HL-60 (cell line): ENCODE data around the gene COPE.

Experiments used
- DNase-seq, 2 experiments: peaks; one replicate each; pipeline ENCODE4 v3.0.0-alpha.2; 2010 to 2020; ENCODE audit warnings: low read depth in 1 of 2, low spot score in 1 of 2
- H3K27ac ChIP-seq: fragments of 250-450 bp; sonication (Bioruptor Pico); replicated peaks from 2 replicates; pipeline ENCODE4 v1.5.1; 2020; ENCODE audit warnings: mild to moderate bottlenecking, moderate library complexity
- H3K27me3 ChIP-seq: fragments of 250-450 bp; sonication (Bioruptor Pico); 2 replicates; pipeline ENCODE4 v1.5.1; 2021; ENCODE audit warnings: mild to moderate bottlenecking, moderate library complexity; ENCODE audit not compliant: insufficient read depth, poor library complexity, severe bottlenecking
- H3K4me3 ChIP-seq: replicated peaks from 2 replicates; pipeline ENCODE4 v1.5.1; 2011; ENCODE audit warnings: mild to moderate bottlenecking, control low read depth, low read length; ENCODE audit not compliant: insufficient read depth
- CTCF ChIP-seq: IDR thresholded peaks from one replicate; pipeline ENCODE4 v1.5.1; 2011; ENCODE audit warnings: low read length, control low read depth, inconsistent platforms; ENCODE audit not compliant: insufficient read depth
- GABPA ChIP-seq: IDR thresholded peaks from 2 replicates; pipeline ENCODE4 v1.6.1; 2012; ENCODE audit warnings: low read depth
- POLR2AphosphoS5 ChIP-seq: IDR thresholded peaks from 2 replicates; pipeline ENCODE4 v1.6.1; 2012; ENCODE audit warnings: low read depth
- REST ChIP-seq: IDR thresholded peaks from 2 replicates; pipeline ENCODE4 v1.6.1; 2012; ENCODE audit warnings: low read depth; ENCODE audit not compliant: insufficient replicate concordance
- SPI1 ChIP-seq: IDR thresholded peaks from 2 replicates; pipeline ENCODE4 v1.6.1; 2012; ENCODE audit warnings: low read depth, mild to moderate bottlenecking, borderline replicate concordance

COPE gene

GRCh38 chr19:18859676-18860301, 59.4 kb downstream of the COPE start:
- H3K4me3 ChIP-seq: no peak overlapping the region
- H3K27me3 ChIP-seq: no peaks in the 10 kb centered on the region
- TF ChIP-seq GABPA: no peak
- no peak for TF ChIP-seq CTCF
- TF ChIP-seq REST: no peak
- TF ChIP-seq SPI1: no peak
- no peak for TF ChIP-seq POLR2AphosphoS5
- H3K27ac ChIP-seq: no peak overlapping the region
- DNase-seq: no peak

GRCh38 chr19:18858906-18859646, 60.1 kb downstream of the COPE start:
- Histone ChIP-seq H3K27me3 (no peaks in the 10 kb centered on the region), H3K4me3 (no peak overlapping the region), H3K27ac (no peak overlapping the region)
- DNase-seq: no peak
- TF ChIP-seq CTCF (no peak), GABPA (no peak), REST (no peak), POLR2AphosphoS5 (no peak), SPI1 (no peak)

GRCh38 chr19:18857223-18857622, 62.0 kb downstream of the COPE start:
- TF ChIP-seq POLR2AphosphoS5: no peak
- no peak for TF ChIP-seq GABPA
- TF ChIP-seq SPI1: no peak
- TF ChIP-seq REST: no peak
- no peak for TF ChIP-seq CTCF
- H3K4me3 ChIP-seq: no peak overlapping the region
- no peaks in the 10 kb centered on the region for H3K27me3 ChIP-seq
- H3K27ac ChIP-seq: no peak overlapping the region
- no peak for DNase-seq
